Ureter (tissue), 1 donor: ENCODE measurements around the gene PMS2. TPM values are rescaled to one million over a fixed set of nuclear protein-coding genes. Genes with fewer than 3 reads are reported as not detected.

Experiments
- total RNA-seq: library from RNA; stranded (reverse); gene quantifications from one replicate; pipeline ENCODE4 v1.2.4, GENCODE V29; 2023
- donor health status: DM: yes; HTN: yes; CAD: no.

PMS2 gene
- total RNA-seq, 1 donor from 2014 or later = 16.4 TPM

Other genes with a start within 250 kb of the PMS2 start
- 40.8 TPM for gene RNF216, start 227.4 kb downstream of the PMS2 start, total RNA-seq
- 0.60 TPM for gene OCM, start 128.3 kb downstream of the PMS2 start, total RNA-seq
- 85.2 TPM for gene CCZ1, start 110.3 kb downstream of the PMS2 start, total RNA-seq
- gene RSPH10B, start 38.4 kb downstream of the PMS2 start, total RNA-seq = 0.44 TPM
- 36.7 TPM for gene AIMP2, start 223 bp upstream of the PMS2 start, total RNA-seq
- gene ANKRD61, start 22.3 kb upstream of the PMS2 start, total RNA-seq = not detected
- gene EIF2AK1, start 50.1 kb upstream of the PMS2 start, total RNA-seq = 68.0 TPM
- gene USP42, start 95.9 kb upstream of the PMS2 start, total RNA-seq = 14.4 TPM